Measurements from ENCODE around the gene ERLIN1. TPM values are rescaled to one million over a fixed set of nuclear protein-coding genes. Genes with fewer than 3 reads are reported as not detected.

ERLIN1 gene
- total RNA-seq, 1 donor from 2014 or later: 16.6 TPM

GRCh38 chr10:100186253-100187212 lies 704 bp upstream of the ERLIN1 start:
- DNase-seq (ENCODE audit: low spot score): no peak
- H3K27me3 Mint-ChIP-seq (ENCODE audit: insufficient read depth): no peaks in the 10 kb centered on the region
- peaks cover 66% of the 10 kb centered on the region for H3K4me1 Mint-ChIP-seq (ENCODE audit: low read depth)
- intact Hi-C loops (cut with micrococcal nuclease): loop anchor here (1.0 to 10.0 kb wide), 11 partner anchors 38 to 572 kb away; partner anchors contain the start of genes BLOC1S2, CHUK, COX15 and CUTC
- H3K36me3 Mint-ChIP-seq (ENCODE audit: low read depth): peaks cover 43% of the 10 kb centered on the region
- peak overlapping the region; percentile 96 for H3K27ac Mint-ChIP-seq
- no peaks in the 10 kb centered on the region for H3K9me3 Mint-ChIP-seq
- peak overlapping the region; percentile 98 for H3K4me3 Mint-ChIP-seq

- no peak for DNase-seq (ENCODE audit: low spot score)
- H3K27ac Mint-ChIP-seq: peak overlapping the region; percentile 96
- H3K36me3 Mint-ChIP-seq (ENCODE audit: low read depth): peaks cover 41% of the 10 kb centered on the region
These were observed 989 bp downstream of the ERLIN1 start for GRCh38 chr10:100184840-100185239.

GRCh38 chr10:100184426-100184825 lies 1.4 kb downstream of the ERLIN1 start:
- H3K36me3 Mint-ChIP-seq (ENCODE audit: low read depth): peaks cover 41% of the 10 kb centered on the region

More at GRCh38 chr10:100184840-100185239, 989 bp downstream of the ERLIN1 start:
- H3K27me3 Mint-ChIP-seq (ENCODE audit: insufficient read depth): no peaks in the 10 kb centered on the region
- H3K4me1 Mint-ChIP-seq (ENCODE audit: low read depth): peaks cover 64% of the 10 kb centered on the region
- intact Hi-C loops (cut with micrococcal nuclease): loop anchor here (1.0 to 10.0 kb wide), 8 partner anchors 11 to 755 kb away; partner anchors contain the start of genes DNMBP and GOT1
- H3K4me3 Mint-ChIP-seq: peak overlapping the region; percentile 98
- no peaks in the 10 kb centered on the region for H3K9me3 Mint-ChIP-seq

GRCh38 chr10:100183481-100183880 lies 2.3 kb downstream of the ERLIN1 start:
- no peak overlapping the region for H3K4me3 Mint-ChIP-seq
- H3K36me3 Mint-ChIP-seq (ENCODE audit: low read depth): peaks cover 37% of the 10 kb centered on the region
- DNase-seq (ENCODE audit: low spot score): no peak
- no peaks in the 10 kb centered on the region for H3K9me3 Mint-ChIP-seq
- H3K27ac Mint-ChIP-seq: no peak overlapping the region
- peaks cover 67% of the 10 kb centered on the region for H3K4me1 Mint-ChIP-seq (ENCODE audit: low read depth)
- intact Hi-C loops (cut with micrococcal nuclease): loop anchor here (10.0 kb wide), 2 partner anchors 179 to 569 kb away; partner anchors contain the start of gene DNMBP
- no peaks in the 10 kb centered on the region for H3K27me3 Mint-ChIP-seq (ENCODE audit: insufficient read depth)

More at GRCh38 chr10:100184426-100184825, 1.4 kb downstream of the ERLIN1 start:
- no peak for DNase-seq (ENCODE audit: low spot score)
- Mint-ChIP-seq H3K27ac (peak overlapping the region; percentile 96), H3K4me1 (ENCODE audit: low read depth) (peaks cover 65% of the 10 kb centered on the region), H3K9me3 (no peaks in the 10 kb centered on the region), H3K27me3 (ENCODE audit: insufficient read depth) (no peaks in the 10 kb centered on the region), H3K4me3 (peak overlapping the region; percentile 98)
- intact Hi-C loops (cut with micrococcal nuclease): loop anchor here (2.0 to 10.0 kb wide), 3 partner anchors 18 to 570 kb away; partner anchors contain the start of gene DNMBP

GRCh38 chr10:100182908-100183307 lies 2.9 kb downstream of the ERLIN1 start:
- Mint-ChIP-seq H3K9me3 (no peaks in the 10 kb centered on the region), H3K4me1 (ENCODE audit: low read depth) (peaks cover 70% of the 10 kb centered on the region), H3K27ac (no peak overlapping the region), H3K4me3 (no peak overlapping the region), H3K36me3 (ENCODE audit: low read depth) (peaks cover 41% of the 10 kb centered on the region), H3K27me3 (ENCODE audit: insufficient read depth) (no peaks in the 10 kb centered on the region)
- no peak for DNase-seq (ENCODE audit: low spot score)
- intact Hi-C loops (cut with micrococcal nuclease): loop anchor here (10.0 kb wide), 2 partner anchors 178 to 568 kb away; partner anchors contain the start of gene DNMBP

GRCh38 chr10:100182281-100182680 lies 3.5 kb downstream of the ERLIN1 start:
- Mint-ChIP-seq H3K4me1 (ENCODE audit: low read depth) (peaks cover 64% of the 10 kb centered on the region), H3K9me3 (no peaks in the 10 kb centered on the region), H3K36me3 (ENCODE audit: low read depth) (peaks cover 48% of the 10 kb centered on the region), H3K27ac (no peak overlapping the region), H3K27me3 (ENCODE audit: insufficient read depth) (no peaks in the 10 kb centered on the region), H3K4me3 (no peak overlapping the region)
- intact Hi-C loops (cut with micrococcal nuclease): loop anchor here (10.0 kb wide), 2 partner anchors 177 to 567 kb away; partner anchors contain the start of gene DNMBP
- DNase-seq (ENCODE audit: low spot score): no peak

- no peak for DNase-seq (ENCODE audit: low spot score)
- H3K36me3 Mint-ChIP-seq (ENCODE audit: low read depth): peaks cover 62% of the 10 kb centered on the region
- peaks cover 9% of the 10 kb centered on the region for H3K9me3 Mint-ChIP-seq
- peaks cover 45% of the 10 kb centered on the region for H3K4me1 Mint-ChIP-seq (ENCODE audit: low read depth)
- no peak overlapping the region for H3K4me3 Mint-ChIP-seq
- intact Hi-C loops (cut with micrococcal nuclease): no loop called here
- no peak overlapping the region for H3K27ac Mint-ChIP-seq
- H3K27me3 Mint-ChIP-seq (ENCODE audit: insufficient read depth): no peaks in the 10 kb centered on the region
These were observed 10.0 kb downstream of the ERLIN1 start for GRCh38 chr10:100175875-100176274.

GRCh38 chr10:100174699-100175677 lies 10.8 kb downstream of the ERLIN1 start:
- Mint-ChIP-seq H3K27me3 (ENCODE audit: insufficient read depth) (no peaks in the 10 kb centered on the region), H3K4me1 (ENCODE audit: low read depth) (peaks cover 42% of the 10 kb centered on the region), H3K9me3 (peaks cover 9% of the 10 kb centered on the region), H3K36me3 (ENCODE audit: low read depth) (peaks cover 58% of the 10 kb centered on the region), H3K4me3 (peak overlapping the region; percentile 20), H3K27ac (peak overlapping the region; percentile 41)
- no peak for DNase-seq (ENCODE audit: low spot score)
- intact Hi-C loops (cut with micrococcal nuclease): loop anchor here (1.0 kb wide), 2 partner anchors 10 to 27 kb away; no protein-coding TSS in a partner anchor

- Mint-ChIP-seq H3K4me1 (ENCODE audit: low read depth) (peaks cover 39% of the 10 kb centered on the region), H3K4me3 (no peak overlapping the region), H3K27ac (no peak overlapping the region), H3K9me3 (peaks cover 9% of the 10 kb centered on the region), H3K27me3 (ENCODE audit: insufficient read depth) (no peaks in the 10 kb centered on the region), H3K36me3 (ENCODE audit: low read depth) (peaks cover 50% of the 10 kb centered on the region)
- DNase-seq (ENCODE audit: low spot score): no peak
- intact Hi-C loops (cut with micrococcal nuclease): no loop called here
These were observed 12.8 kb downstream of the ERLIN1 start for GRCh38 chr10:100173035-100173434.

- Mint-ChIP-seq H3K4me1 (ENCODE audit: low read depth) (peaks cover 44% of the 10 kb centered on the region), H3K36me3 (ENCODE audit: low read depth) (peaks cover 45% of the 10 kb centered on the region)
These were observed 13.5 kb downstream of the ERLIN1 start for GRCh38 chr10:100172349-100172748.

GRCh38 chr10:100168313-100168643 lies 17.6 kb downstream of the ERLIN1 start:
- no peaks in the 10 kb centered on the region for H3K27me3 Mint-ChIP-seq (ENCODE audit: insufficient read depth)
- peaks cover 35% of the 10 kb centered on the region for H3K4me1 Mint-ChIP-seq (ENCODE audit: low read depth)
- peak overlapping the region; percentile 77 for H3K27ac Mint-ChIP-seq
- peak overlapping the region; percentile 74 for H3K4me3 Mint-ChIP-seq
- intact Hi-C loops (cut with micrococcal nuclease): no loop called here
- DNase-seq (ENCODE audit: low spot score): no peak
- H3K36me3 Mint-ChIP-seq (ENCODE audit: low read depth): peaks cover 34% of the 10 kb centered on the region
- H3K9me3 Mint-ChIP-seq: peaks cover 9% of the 10 kb centered on the region

More at GRCh38 chr10:100172349-100172748, 13.5 kb downstream of the ERLIN1 start:
- Mint-ChIP-seq H3K9me3 (peaks cover 9% of the 10 kb centered on the region), H3K27me3 (ENCODE audit: insufficient read depth) (no peaks in the 10 kb centered on the region), H3K27ac (no peak overlapping the region), H3K4me3 (no peak overlapping the region)
- intact Hi-C loops (cut with micrococcal nuclease): no loop called here
- no peak for DNase-seq (ENCODE audit: low spot score)
